Rectal smooth muscle tissue (tissue), 1 donor: Measurements from ENCODE around the gene SLC12A4.
A peak's percentile ranks its signal among the peaks of the same experiment; 100 is the strongest.

Experiments
- H3K27ac ChIP-seq: one replicate; pipeline ENCODE4 v1.7.0; 2013; ENCODE audit warnings: low read depth, low read length, inconsistent platforms
- H3K27me3 ChIP-seq: one replicate; pipeline ENCODE4 v1.7.0; 2013; ENCODE audit warnings: low read length; ENCODE audit not compliant: control insufficient read depth, insufficient read depth
- H3K36me3 ChIP-seq: one replicate; pipeline ENCODE4 v1.7.0; 2013; ENCODE audit warnings: low read length; ENCODE audit not compliant: control insufficient read depth, insufficient read depth
- H3K4me1 ChIP-seq: one replicate; pipeline ENCODE4 v1.7.0; 2013; ENCODE audit warnings: low read length; ENCODE audit not compliant: control insufficient read depth, insufficient read depth
- H3K4me3 ChIP-seq: one replicate; pipeline ENCODE4 v1.7.0; 2013; ENCODE audit warnings: low read length
- H3K9ac ChIP-seq: one replicate; pipeline ENCODE4 v1.7.0; 2013; ENCODE audit warnings: low read length

SLC12A4 gene

DNA sequence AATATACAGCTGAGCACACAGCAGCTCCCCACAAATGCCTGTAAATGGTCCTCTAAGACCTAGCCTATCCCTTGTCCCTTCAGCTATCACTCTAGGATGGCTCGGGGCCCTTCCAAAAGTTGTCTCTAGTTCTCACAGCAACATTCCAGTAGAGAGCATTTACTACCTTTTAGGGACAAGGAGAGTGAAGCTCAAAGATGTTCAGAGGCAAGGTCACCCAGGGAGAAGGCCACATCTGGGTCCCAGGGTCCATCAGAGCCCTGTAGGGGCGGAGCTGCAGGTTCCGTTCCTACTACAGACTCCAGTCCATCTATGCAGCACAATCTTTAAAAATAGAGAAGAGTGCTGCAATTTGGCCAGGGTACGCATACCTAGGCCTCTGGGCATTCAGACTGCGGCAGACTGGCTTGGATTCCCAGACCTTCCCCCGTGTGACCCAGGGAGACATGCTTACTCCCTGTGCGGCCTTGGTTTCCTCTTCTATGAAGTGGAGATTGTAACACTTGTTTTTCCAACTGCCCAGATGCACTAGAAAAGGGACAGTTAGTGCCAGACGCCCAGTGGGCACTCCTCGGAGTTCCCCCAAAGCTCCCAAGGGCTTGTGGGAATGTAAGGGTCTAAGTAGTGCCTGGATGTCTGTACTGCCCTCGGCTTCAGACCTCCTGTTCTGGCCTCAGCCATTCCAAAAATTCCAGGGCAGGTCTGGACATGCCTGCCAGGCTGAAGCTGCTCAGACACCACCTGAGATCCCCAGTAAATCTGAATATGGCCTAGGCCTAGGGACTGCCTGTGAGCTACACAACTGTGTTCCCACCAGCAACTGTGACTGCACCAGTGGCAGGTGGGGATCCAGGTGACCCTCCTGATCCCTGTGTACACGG, 2.5 kb downstream of the SLC12A4 start:
- Histone ChIP-seq H3K9ac (no peak overlapping the region), H3K27me3 (peaks cover 3% of the 10 kb centered on the region), H3K27ac (peak overlapping the region; percentile 98), H3K4me1 (peaks cover 23% of the 10 kb centered on the region), H3K36me3 (peaks cover 20% of the 10 kb centered on the region), H3K4me3 (peak overlapping the region; percentile 86)

DNA sequence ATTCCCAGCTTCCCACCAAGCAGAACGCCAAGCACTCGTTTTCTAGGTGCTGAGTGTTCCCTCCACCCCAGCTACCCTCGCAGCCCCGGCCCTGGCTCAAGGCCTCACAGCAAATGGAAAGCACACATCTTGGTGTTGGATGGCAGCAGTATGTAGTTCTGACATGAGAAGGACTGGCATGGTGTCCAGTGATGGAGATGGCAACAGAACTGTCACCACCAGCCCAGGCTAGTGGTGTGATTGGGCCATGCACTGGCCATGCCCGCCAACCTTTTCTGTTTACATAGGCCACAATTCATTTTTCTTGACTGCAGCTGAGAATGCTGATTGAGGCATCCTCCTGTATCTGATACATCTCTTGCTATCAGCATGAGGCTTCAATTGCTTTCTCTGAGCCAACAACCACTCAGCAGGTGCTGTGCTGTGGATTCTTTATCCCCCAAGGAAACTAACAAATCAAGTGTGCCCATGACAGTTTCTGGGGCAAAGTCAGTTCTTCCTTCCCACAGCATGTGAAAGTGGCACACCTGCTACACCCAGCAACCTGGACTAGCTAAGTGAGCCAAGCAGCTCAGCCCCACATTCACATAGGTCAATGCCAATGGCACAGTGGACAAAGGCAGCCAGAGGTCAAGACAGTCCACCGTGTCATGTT, 3.8 kb downstream of the SLC12A4 start:
- peaks cover 31% of the 10 kb centered on the region for H3K4me1 ChIP-seq
- H3K9ac ChIP-seq, result no peak overlapping the region
- H3K4me3 ChIP-seq, result no peak overlapping the region
- H3K27me3 ChIP-seq, result peaks cover 3% of the 10 kb centered on the region
- no peak overlapping the region for H3K27ac ChIP-seq
- peaks cover 28% of the 10 kb centered on the region for H3K36me3 ChIP-seq

DNA sequence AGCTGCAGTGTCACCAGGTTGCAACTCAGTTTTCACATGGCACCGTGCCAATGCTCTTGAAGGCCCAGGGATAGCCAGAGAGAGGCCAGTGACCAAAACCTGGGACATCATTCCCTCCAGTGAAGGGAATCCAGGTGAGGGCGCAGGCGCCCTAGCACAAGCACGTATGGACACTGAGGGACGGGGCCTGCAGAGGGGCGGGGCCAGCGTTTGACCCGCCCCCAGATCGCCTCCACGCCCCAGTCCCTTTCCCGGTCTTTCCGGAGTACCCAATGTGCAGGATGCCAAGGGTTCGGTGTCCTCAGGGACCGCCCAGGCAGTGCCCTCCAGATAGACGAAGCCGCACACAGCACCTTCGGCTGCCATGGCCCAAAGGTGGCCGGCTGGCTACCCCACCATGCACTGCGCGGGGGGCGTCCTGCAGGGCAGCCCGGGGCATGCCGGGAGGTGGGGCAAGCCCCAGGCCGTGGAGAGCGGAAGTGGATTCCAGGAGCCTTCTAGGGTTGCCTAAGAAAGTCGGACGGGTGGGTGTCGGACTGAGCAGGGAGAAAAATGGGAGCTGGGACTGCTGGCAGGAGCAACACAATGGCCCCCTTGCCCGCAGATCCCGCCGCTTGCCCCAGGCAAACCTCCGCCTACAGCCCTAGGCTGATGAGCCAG, 4.6 kb downstream of the SLC12A4 start:
- Histone ChIP-seq H3K27ac (peak overlapping the region; percentile 33), H3K9ac (no peak overlapping the region), H3K4me1 (peaks cover 33% of the 10 kb centered on the region), H3K27me3 (peaks cover 3% of the 10 kb centered on the region), H3K36me3 (peaks cover 32% of the 10 kb centered on the region), H3K4me3 (peak overlapping the region; percentile 3)

DNA sequence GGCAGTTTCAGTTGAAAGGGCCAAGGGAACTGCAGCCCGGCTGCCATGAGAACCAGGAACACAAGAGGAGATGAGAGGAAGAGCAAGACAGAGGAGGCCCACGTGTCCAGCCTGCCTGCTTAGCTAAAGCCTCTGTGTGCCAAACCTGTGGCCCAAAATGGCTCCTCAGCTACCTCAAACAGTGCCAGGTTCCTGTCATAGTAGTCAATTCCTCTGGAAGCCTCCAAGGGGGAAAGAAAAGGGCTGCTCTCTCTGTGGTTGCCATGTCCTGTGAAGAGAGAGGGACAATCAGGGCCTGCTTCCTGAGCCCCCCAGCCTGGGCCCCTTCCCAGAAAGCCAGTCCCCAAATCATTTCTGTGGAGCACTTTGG, 5.2 kb downstream of the SLC12A4 start:
- Histone ChIP-seq H3K27me3 (peaks cover 3% of the 10 kb centered on the region), H3K4me3 (no peak overlapping the region), H3K36me3 (peaks cover 34% of the 10 kb centered on the region), H3K4me1 (peaks cover 33% of the 10 kb centered on the region), H3K9ac (no peak overlapping the region), H3K27ac (peak overlapping the region; percentile 33)

DNA sequence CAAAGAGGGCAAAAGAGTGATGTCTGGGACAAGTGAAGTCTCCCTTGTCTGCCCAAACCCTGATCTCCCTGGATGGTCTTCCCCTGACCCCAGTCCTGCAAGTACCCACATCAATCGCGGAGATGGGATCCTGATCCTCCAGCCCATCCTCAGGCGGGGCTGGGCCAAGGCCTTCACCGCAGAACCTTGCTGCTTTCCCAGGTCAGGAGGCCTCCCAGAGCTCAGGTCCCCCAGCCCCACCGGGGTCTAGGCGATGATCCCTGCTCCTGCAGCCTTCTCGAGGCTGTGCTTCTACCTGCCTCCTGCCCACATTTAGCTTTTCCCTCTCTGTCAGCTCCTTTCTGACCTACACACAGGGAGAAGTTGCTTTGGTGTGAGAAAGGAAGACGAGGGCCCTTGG, 6.3 kb downstream of the SLC12A4 start:
- Histone ChIP-seq H3K27me3 (no peaks in the 10 kb centered on the region), H3K4me1 (peaks cover 32% of the 10 kb centered on the region), H3K4me3 (no peak overlapping the region), H3K36me3 (peaks cover 41% of the 10 kb centered on the region), H3K27ac (no peak overlapping the region), H3K9ac (no peak overlapping the region)

DNA sequence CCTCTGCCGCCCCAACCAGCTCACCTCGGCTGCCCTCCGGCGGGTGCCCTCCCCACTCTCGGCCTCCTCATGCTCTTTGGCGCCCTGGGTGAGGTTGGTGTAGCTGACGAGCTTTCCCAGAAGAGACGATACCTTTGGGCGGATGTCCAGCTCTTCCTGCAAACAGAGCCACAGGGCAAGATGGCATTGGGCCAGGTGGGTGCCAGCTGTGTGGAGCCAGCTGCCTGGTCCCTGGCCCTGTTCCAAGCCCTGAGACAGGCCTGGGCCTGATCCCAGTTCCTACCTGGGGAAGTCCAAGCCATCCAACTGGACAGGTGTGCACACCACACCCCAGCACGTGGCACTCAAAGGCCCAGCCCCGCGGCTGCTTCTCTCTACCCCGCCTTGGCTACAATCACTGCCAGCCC, 6.9 kb downstream of the SLC12A4 start:
- Histone ChIP-seq H3K4me3 (no peak overlapping the region), H3K4me1 (peaks cover 26% of the 10 kb centered on the region), H3K27me3 (no peaks in the 10 kb centered on the region), H3K27ac (no peak overlapping the region), H3K36me3 (peaks cover 41% of the 10 kb centered on the region), H3K9ac (no peak overlapping the region)

DNA sequence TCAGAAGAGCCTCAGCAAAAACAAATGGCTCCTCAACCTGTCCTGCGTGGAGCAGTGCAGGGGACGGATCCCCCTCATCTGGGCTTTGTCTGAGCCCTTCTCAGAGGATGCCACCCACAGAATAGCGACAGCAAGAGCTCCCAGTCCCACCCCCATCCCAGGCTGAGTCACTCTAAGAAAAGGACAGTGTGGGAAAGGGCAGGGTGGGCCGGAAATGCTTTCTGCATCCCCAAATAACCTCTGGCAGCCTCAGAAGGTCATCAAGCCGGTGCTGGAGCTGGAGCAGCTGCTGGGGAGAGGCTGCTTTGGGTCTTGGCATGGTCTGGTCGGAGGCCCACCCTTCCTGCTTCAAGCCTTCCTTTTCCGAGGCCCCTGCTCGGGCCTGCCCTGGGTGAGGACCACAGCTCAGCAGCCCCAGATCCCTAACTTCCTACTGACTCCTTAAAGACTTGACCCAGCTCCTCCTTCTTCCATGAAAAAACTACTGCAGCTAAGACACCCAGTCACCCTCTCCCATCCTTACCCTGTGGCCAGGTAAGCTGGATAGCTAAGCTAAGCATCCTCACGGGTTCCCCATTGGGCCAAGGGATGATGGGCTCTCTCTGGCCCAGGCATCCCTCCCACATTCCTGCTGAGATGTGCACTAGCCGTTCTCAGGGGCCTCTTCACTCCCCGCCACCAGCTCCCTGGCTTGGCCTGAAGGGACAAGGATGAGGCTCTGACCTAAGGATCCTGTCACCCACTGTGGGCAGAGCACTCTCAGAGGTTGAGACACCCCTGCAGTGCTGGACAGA, 8.7 kb downstream of the SLC12A4 start:
- H3K27ac ChIP-seq, result peak overlapping the region; percentile 63
- H3K9ac ChIP-seq, result peak overlapping the region; percentile 28
- no peaks in the 10 kb centered on the region for H3K27me3 ChIP-seq
- no peak overlapping the region for H3K4me3 ChIP-seq
- H3K36me3 ChIP-seq, result peaks cover 43% of the 10 kb centered on the region
- peaks cover 15% of the 10 kb centered on the region for H3K4me1 ChIP-seq

DNA sequence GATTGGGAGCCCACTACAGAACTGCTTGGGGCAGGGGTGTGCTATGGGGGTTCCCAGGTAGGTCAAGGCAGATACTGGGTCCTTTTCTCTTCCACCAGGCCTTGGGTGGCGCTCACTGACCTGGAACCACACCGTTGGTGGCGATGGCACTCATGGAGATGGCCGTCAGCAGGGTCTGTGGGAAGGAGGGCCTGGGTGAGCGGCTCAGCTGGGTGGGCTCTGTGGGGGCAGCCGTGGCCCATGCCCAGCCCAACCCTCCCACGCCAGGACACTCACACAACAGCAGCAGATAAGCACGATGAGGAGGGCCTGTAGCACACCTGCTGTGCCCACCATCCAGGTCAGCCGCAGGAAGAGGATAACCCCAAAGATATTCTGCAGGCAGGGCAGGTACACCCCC, 10.8 kb downstream of the SLC12A4 start:
- H3K27me3 ChIP-seq, result no peaks in the 10 kb centered on the region
- H3K36me3 ChIP-seq, result peaks cover 47% of the 10 kb centered on the region
- H3K4me1 ChIP-seq, result peaks cover 10% of the 10 kb centered on the region
- no peak overlapping the region for H3K9ac ChIP-seq
- H3K4me3 ChIP-seq, result no peak overlapping the region
- no peak overlapping the region for H3K27ac ChIP-seq

DNA sequence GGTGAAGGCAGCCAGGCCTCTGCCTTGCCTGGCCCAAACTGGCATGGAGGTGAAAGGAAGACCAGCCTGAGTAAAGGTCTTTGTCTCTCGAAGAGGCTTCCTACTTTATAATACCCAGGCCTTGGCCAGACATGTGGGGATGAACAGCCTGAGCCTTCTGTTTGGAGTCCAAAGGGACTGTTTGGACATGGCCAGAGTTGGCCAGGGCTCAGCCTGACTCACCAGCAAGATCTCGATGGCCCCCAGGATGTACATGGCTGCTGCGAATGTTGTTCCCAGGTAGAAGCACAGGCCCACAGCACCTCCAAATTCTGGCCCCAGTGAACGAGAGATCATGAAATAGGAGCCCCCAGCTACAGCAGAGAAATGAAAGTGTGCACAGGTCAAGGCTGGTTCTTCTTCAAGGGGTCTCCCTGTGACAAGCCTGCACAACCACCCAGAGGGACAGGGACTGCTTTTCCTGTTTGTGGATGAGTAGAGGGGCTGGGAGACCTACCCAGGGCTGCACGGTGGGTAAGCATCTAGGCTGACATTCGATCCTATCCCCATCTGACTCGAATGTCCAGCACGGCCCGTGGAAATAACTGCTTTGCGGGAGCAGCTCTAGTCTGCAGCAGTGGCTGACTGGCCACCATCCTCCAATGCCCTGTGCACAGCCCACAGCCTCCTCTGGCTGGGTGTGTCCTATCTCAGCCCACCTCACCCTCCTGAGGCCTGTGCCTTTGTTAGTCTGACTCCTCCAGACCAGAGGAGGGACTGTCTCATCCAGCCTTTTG, 13.8 kb downstream of the SLC12A4 start:
- H3K27ac ChIP-seq, result no peak overlapping the region
- H3K36me3 ChIP-seq, result peaks cover 47% of the 10 kb centered on the region
- no peaks in the 10 kb centered on the region for H3K27me3 ChIP-seq
- no peak overlapping the region for H3K9ac ChIP-seq
- H3K4me3 ChIP-seq, result no peak overlapping the region
- peaks cover 14% of the 10 kb centered on the region for H3K4me1 ChIP-seq

DNA sequence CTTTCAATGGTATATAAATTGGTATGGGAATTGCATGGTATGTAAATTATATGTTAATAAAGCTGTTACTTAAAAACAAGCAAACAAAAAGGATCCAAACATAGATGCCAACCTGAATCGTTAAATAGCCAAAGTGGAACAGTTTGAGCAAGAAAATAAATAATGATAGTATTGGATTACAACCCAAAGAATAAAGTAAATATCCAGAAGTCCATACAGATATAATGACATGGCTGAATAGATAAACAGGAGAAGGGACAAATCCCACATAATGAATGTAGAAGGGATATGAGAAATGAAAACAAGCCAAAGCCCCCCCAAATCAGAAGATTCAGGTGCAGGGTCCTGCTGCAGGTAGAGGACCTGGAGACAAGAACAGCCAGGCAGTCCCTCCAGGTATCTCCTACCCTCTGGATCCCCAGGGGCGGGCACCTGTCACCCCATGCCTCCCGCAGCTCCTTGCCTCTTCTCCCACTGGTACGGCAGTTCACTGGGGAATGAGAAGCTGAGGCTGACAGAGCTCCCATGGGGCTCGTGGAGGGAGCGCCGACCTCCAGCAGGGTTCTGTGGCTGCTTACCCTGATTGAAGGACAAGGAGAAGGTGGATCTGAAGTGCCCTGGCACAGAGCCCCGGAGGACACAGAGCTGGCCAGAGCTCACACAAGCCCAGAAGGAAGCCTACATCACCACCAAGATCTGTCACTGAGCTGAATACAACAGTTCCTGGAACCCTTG, 14.6 kb downstream of the SLC12A4 start:
- H3K27me3 ChIP-seq, result no peaks in the 10 kb centered on the region
- H3K27ac ChIP-seq, result no peak overlapping the region
- no peak overlapping the region for H3K4me3 ChIP-seq
- peaks cover 11% of the 10 kb centered on the region for H3K4me1 ChIP-seq
- no peak overlapping the region for H3K9ac ChIP-seq
- peaks cover 48% of the 10 kb centered on the region for H3K36me3 ChIP-seq

DNA sequence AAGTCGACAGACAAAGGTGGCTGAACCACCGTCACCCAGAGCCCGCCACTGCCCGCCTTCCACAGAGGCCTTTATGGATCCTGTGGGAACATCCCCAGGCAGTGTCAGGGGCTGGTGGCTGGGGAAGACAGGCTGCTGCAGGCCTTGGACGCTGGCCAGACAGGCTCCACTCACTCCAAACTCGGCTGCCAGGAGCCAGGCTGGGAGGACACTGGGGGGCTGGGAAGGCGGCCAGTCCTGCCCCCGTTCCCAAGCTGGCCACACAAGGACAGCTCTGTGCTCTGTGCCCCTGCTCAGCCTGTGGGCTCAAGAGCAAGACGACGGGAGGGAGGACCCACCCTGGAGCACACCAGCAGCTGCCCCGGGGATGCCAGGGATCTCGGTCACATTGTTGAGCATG, 17.0 kb downstream of the SLC12A4 start:
- H3K9ac ChIP-seq, result no peak overlapping the region
- peak overlapping the region; percentile 55 for H3K27ac ChIP-seq
- H3K4me3 ChIP-seq, result no peak overlapping the region
- peaks cover 11% of the 10 kb centered on the region for H3K4me1 ChIP-seq
- no peaks in the 10 kb centered on the region for H3K27me3 ChIP-seq
- peaks cover 55% of the 10 kb centered on the region for H3K36me3 ChIP-seq
